KG1 (cell line): Measurements from ENCODE around the gene ZNF829.
A peak's percentile ranks its signal among the peaks of the same experiment; 100 is the strongest.

Experiments
- DNase-seq: peaks from one replicate; lab custom pipeline; 2025; lab: John Stamatoyannopoulos, UW

The ZNF829 gene

DNA sequence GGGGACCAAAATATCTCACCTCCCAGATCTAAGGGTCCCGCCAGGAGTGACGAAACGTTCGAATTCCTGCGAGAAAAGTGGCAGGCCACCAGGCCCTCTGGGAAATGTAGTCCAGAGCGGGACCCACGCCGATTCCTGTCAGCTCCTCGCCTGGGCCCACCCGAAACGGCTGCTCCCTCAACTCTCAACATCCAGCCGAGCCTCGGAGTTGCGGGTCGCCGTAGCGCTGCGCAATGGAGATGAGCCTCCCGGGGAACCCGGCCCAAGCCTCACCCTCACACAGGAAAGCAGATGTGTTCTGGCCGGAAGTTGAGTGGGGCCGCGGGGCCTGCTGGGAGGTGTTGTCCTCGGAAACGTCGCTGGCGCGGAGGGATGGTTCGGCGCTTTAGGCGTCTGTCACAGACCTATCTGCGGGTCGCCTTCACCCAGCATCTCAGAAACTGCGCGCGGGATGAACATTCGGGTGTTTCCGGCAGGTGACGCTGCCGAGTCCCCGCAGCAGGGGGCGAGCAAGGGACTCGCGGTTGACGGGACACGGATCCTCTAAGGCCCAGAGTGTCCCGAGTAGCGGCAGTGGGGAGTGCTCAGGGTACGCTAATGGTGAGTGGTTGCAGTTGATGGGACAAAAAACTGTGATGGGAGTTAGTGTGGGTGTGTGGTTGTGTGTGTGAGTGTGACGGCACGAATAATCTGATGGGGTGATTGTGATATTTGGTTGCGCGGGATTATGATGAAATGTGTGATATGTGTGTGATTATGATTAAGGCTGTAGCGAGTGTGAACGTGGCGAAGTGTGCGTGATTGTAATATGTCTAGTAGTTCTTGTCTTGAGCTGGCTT is at the start of gene ZNF829, which contains the start of gene ZNF568:
TSS of gene ZNF829 (minus strand) at position 300 of the 839 bp plus-strand sequence. CDS start 1,124 bp downstream, outside the sequence.
TSS of gene ZNF568 (plus strand) at position 341 of the 839 bp plus-strand sequence. CDS start 6,439 bp downstream, outside the sequence.
- DNase-seq: peak; percentile 91

- DNase-seq: no peak
Measured at GRCh38 chr19:36963280-36963679, 47.2 kb upstream of the ZNF829 start.

- DNase-seq: no peak
Measured at GRCh38 chr19:36962346-36962745, 46.3 kb upstream of the ZNF829 start.

GRCh38 chr19:36950335-36951119 is 34.4 kb upstream of the ZNF829 start:
- no peak for DNase-seq

- peak; percentile 5 for DNase-seq
Measured at GRCh38 chr19:36939153-36939552, 23.1 kb upstream of the ZNF829 start.

GRCh38 chr19:36931684-36932083 is 15.6 kb upstream of the ZNF829 start:
- no peak for DNase-seq

DNA sequence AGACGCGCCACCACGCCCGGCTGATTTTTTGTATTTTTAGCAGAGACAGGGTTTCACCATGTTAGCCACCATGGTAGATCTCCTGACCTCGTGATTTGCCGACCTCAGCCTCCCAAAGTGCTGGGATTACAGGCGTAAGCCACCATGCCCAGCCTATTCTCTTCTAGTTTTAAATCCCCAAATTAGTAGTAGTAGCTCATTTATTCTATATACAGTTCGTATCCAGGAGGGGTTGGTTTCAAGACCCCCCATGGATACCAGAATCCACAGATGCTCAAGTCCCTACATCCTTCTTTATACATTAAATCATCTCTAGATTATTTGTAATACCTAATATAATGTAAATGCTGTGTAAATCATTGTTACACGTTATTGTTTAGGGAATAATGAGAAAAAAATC is 2.0 kb upstream of the ZNF829 start:
- no peak for DNase-seq

- DNase-seq: peak; percentile 29
Measured at GRCh38 chr19:36916991-36917390, 900 bp upstream of the ZNF829 start.

DNA sequence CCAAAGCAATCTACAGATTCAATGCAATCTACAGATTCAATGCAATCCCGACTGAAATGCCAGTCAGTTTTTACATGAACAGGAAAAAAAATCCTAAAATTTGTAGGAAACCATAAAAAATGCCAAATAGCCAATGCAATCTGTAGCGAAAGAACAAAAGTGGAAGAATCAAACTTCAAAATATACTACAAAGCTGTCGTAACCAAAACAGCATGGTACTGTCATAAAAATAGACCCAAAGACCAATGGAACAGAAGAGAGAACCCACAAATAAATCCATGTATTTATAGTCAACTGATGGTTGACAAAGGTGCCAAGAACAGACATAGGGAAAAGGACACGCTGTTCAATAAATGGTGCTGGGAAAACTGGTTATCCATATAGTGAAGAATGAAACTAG is 17.7 kb downstream of the ZNF829 start:
- DNase-seq: no peak

GRCh38 chr19:36894849-36895383 is 21.2 kb downstream of the ZNF829 start:
- DNase-seq: no peak

GRCh38 chr19:36891768-36892357 is 24.2 kb downstream of the ZNF829 start:
- DNase-seq: no peak

DNA sequence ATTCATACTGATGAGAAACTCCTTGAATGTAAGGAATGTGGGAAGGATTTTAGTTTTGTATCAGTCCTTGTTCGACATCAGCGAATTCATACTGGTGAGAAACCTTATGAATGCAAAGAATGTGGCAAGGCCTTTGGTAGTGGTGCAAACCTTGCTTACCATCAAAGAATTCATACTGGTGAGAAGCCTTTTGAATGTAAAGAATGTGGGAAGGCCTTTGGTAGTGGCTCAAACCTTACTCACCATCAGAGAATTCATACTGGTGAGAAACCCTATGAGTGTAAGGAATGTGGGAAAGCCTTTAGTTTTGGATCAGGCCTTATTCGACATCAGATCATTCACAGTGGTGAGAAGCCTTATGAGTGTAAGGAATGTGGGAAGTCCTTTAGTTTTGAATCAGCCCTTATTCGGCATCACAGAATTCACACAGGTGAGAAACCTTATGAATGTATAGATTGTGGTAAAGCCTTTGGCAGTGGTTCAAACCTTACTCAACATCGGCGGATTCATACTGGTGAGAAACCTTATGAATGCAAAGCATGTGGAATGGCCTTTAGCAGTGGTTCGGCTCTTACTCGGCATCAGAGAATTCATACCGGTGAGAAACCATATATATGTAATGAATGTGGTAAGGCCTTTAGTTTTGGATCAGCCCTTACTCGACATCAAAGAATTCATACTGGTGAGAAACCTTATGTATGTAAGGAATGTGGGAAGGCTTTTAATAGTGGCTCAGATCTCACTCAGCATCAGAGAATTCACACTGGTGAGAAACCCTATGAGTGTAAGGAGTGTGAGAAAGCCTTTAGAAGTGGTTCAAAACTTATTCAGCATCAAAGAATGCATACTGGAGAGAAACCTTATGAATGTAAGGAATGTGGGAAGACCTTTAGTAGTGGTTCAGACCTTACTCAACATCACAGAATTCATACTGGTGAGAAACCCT is 38.8 kb downstream of the ZNF829 start:
- DNase-seq: no peak

- DNase-seq: no peak
Measured at GRCh38 chr19:36851898-36852297, 64.2 kb downstream of the ZNF829 start.

DNA sequence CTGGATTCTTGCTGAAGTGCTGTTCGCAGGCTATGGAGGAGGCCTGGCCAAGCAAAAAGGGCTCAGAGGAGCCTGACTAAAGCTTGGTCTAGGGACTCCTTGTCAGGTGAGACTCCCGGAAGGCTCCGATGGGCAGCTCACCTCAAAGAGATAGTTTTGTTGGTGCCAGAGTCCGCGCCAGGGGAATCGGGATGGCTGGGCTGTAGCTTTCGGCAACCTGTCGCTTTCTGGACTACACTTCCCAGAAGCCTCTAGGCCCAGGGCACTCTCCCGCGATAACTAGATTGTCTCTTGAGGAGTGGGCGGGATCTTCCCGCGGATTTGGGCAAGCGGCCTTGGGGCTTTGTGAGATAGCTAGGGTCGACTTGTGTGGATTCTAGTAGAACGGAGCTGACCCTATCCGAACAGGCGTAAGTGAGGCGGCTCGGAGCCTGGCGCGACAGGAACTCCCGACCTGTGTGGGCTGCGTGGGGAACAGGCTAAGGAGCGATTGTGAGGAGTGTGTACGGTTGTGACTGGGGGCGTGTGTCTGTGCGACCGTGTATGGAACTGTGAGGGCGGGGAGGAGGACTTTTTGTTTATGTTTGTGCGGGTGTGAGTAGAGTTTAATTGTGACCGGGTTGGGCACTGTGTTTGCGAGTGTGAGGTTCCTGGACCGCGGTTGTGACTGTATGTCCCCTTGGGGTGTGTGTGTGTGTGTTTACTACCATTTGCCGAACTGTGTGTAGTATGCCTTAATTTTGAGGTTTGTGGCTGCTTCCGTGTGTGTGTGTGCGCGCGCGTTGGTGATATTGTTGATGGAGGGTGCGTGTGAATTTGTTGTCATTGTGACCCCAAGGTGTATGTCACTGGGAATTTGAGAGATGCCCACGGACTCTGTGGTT is 65.3 kb downstream of the ZNF829 start, which contains the start of gene ZNF345:
TSS of gene ZNF345 (plus strand) at position 318 of the 884 bp plus-strand sequence. CDS start 25,955 bp downstream, outside the sequence.
- peak; percentile 79 for DNase-seq

DNA sequence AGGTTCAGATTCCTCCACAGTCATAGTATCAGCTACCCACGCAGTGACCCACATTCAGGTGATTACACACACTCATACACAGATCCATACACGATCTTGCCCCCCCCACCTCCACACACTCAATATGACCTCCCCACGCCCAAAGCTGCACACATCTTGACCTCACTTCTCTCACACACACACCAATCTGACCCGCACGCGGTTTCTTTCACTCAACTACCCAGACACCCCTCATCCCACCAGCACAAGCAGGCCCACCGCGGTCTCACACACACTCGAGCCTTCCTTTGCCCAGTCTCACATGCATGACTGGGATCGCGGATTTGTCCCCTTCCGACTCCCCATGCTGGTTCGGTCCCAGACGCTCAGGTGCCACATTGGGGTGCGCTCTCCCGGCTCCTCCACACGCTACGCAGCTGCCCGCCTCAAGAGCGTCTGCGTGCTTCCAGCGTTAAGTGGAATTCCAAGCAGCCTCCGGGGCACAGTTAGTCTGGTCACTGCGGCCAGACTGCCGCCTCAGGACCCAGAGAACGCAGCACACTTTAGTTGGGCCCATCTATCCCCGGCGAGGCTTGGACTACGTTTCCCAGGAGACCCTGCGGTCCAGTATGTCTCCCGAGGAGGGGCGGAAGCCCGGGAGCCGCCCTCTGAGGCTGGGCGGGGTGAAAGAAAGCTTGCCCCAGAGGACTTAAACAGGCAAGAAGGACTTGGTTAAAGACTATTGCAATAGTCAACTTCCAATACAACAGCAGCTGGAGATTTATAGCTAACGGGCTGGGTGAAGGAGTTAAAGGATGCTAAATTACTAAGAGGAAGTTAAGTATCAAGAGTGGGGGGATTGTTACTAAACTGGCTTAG is 66.2 kb downstream of the ZNF829 start:
- peak; percentile 85 for DNase-seq

DNA sequence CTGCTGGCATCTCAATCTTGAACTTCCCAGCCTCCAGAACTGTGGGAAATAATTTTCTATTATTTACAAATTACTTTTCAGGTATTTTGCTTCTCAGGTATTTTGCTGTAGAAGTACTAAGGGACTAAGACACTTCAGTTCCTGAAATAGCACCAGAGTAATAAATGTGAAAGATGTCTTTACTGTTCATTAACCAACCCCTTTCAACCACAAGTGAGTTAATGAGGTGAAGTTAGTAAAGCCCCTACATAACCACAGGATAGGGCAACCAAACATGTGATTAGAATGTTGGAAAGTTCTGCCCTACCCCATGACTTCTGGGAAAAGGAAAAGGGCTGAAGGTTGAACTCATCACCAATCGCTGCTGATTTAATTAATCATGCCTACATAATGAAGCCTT is 68.1 kb downstream of the ZNF829 start:
- no peak for DNase-seq

DNA sequence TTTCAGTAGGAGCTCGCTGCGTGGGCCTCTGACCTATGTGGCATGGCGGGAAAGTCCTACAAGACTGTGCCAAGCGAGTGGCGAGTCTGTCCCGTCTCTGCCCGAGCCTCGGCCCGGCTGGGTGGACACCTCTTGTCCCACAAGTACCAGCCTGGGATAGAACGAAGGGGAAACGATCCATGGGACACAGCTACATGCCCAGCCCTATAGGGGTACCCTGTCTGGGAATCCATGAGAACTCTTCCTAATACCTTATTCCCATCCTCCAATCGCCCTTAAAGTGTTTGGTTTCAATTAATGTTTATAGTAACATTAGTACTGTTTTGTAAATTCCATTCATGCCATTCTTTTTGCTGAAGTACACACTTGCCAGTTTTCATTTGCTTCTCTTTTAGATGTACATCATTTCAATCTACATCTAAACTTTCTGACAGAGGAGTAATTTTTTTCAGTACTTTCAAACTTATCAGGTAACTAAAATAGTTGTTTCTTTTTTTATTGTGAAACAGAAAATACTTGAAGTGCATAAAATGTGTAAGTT is 77.2 kb downstream of the ZNF829 start:
- no peak for DNase-seq
